GM19240 (cell line): ENCODE data around the gene HIPK1.
A peak's percentile ranks its signal among the peaks of the same experiment; 100 is the strongest.
"Not testable (repeated sequence)": the region's sequence is repeated elsewhere in the genome, so short reads cannot be mapped to it uniquely, and the experiment has no call there.

ENCODE experiments used
- DNase-seq: peaks from one replicate; pipeline ENCODE4 v3.0.0; 2011; ENCODE audit warnings: low spot score; ENCODE audit not compliant: insufficient read length

HIPK1 gene

GRCh38 chr1:113943028-113943811 lies 14.1 kb downstream of the HIPK1 start:
- no peak for DNase-seq

GRCh38 chr1:113945329-113945728 lies 16.2 kb downstream of the HIPK1 start:
- DNase-seq, result no peak

GRCh38 chr1:113946112-113946511 lies 17.0 kb downstream of the HIPK1 start:
- no peak for DNase-seq

- no peak for DNase-seq
Observed at GRCh38 chr1:113946678-113947387, 17.7 kb downstream of the HIPK1 start.

GRCh38 chr1:113947388-113948107 lies 18.4 kb downstream of the HIPK1 start:
- no peak for DNase-seq

GRCh38 chr1:113948151-113948550 lies 19.0 kb downstream of the HIPK1 start:
- DNase-seq, result not testable (repeated sequence)

GRCh38 chr1:113949007-113949406 lies 19.9 kb downstream of the HIPK1 start:
- DNase-seq, result no peak

GRCh38 chr1:113950908-113951307 lies 21.8 kb downstream of the HIPK1 start:
- no peak for DNase-seq

- no peak for DNase-seq
Observed at GRCh38 chr1:113951719-113952118, 22.6 kb downstream of the HIPK1 start.

GRCh38 chr1:113957984-113958383 lies 28.9 kb downstream of the HIPK1 start:
- no peak for DNase-seq

- no peak for DNase-seq
Observed at GRCh38 chr1:113958691-113959090, 29.6 kb downstream of the HIPK1 start.

- no peak for DNase-seq
Observed at GRCh38 chr1:113963281-113963906, 34.3 kb downstream of the HIPK1 start.

- no peak for DNase-seq
Observed at GRCh38 chr1:113965703-113966412, 36.7 kb downstream of the HIPK1 start.

GRCh38 chr1:113972954-113973353 lies 43.8 kb downstream of the HIPK1 start:
- no peak for DNase-seq

- no peak for DNase-seq
Observed at GRCh38 chr1:113975211-113975895, 46.2 kb downstream of the HIPK1 start.

GRCh38 chr1:113976609-113977278 lies 47.6 kb downstream of the HIPK1 start:
- DNase-seq, result no peak

- no peak for DNase-seq
Observed at GRCh38 chr1:113977906-113978305, 48.8 kb downstream of the HIPK1 start.

- peak; percentile 18 for DNase-seq
Observed at GRCh38 chr1:113978863-113979702, 50.0 kb downstream of the HIPK1 start, which contains the start of gene OLFML3. TSS of gene OLFML3 (plus strand) at chr1:113979474. CDS start at chr1:113979517, 43 bp downstream.

- DNase-seq, result no peak
Observed at GRCh38 chr1:113980110-113980509, 51.0 kb downstream of the HIPK1 start.
